OCI-LY3 (cell line): ENCODE data around the gene TAF1C.

Experiments used
- H2AFZ ChIP-seq: fragments of 200-600, 300-600 bp; shearing (Covaris generic); 2 replicates; pipeline ENCODE4 v1.6.0; 2014; ENCODE audit warnings: antibody characterized with exemption, low read depth, low read length
- H3K27ac ChIP-seq: fragments of 200-600, 300-600 bp; sonication (generic); 2 replicates; pipeline ENCODE4 v1.5.1; 2014; ENCODE audit warnings: mild to moderate bottlenecking, low read length, moderate library complexity, mixed read lengths
- H3K27me3 ChIP-seq: fragments of 200-600, 300-600 bp; sonication (generic); 2 replicates; pipeline ENCODE4 v1.6.1; 2014; ENCODE audit warnings: low read depth, low read length, mixed read lengths
- H3K36me3 ChIP-seq: fragments of 200-600, 300-600 bp; sonication (generic); replicated peaks from 2 replicates; pipeline ENCODE3; 2014; ENCODE audit warnings: low read depth, low read length, mixed read lengths
- H3K4me1 ChIP-seq: fragments of 300-600, 200-600 bp; sonication (generic); 2 replicates; pipeline ENCODE4 v1.6.1; 2014; ENCODE audit warnings: low read length, mixed read lengths
- H3K4me2 ChIP-seq: fragments of 200-600, 300-600 bp; sonication (generic); 2 replicates; pipeline ENCODE4 v1.6.1; 2014; ENCODE audit warnings: low read length, mixed read lengths
- H3K4me3 ChIP-seq: fragments of 300-600, 200-600 bp; sonication (generic); 2 replicates; pipeline ENCODE4 v1.5.1; 2014; ENCODE audit warnings: antibody characterized with exemption, mild to moderate bottlenecking, low read length, moderate library complexity
- H3K79me2 ChIP-seq: fragments of 300-600, 200-600 bp; shearing (Covaris generic); 2 replicates; pipeline ENCODE4 v1.6.1; 2014; ENCODE audit warnings: mild to moderate bottlenecking, low read length, mixed read lengths
- H3K9ac ChIP-seq: fragments of 300-600, 200-600 bp; shearing (Covaris generic); 2 replicates; pipeline ENCODE4 v1.6.0; 2014; ENCODE audit warnings: mild to moderate bottlenecking, low read length, moderate library complexity
- H3K9me3 ChIP-seq: fragments of 200-600, 300-600 bp; shearing (Covaris generic); 2 replicates; pipeline ENCODE4 v1.6.1; 2014; ENCODE audit warnings: low read length, mixed read lengths; ENCODE audit not compliant: insufficient read depth
- H4K20me1 ChIP-seq: fragments of 200-600, 300-600 bp; sonication (generic); 2 replicates; pipeline ENCODE4 v1.6.1; 2016; ENCODE audit warnings: low read length, mixed read lengths; ENCODE audit not compliant: insufficient read depth
- EZH2phosphoT487 ChIP-seq: fragments of 200-600 bp; shearing (Covaris generic); IDR thresholded peaks from 2 replicates; pipeline ENCODE4 v1.6.1; 2018; ENCODE audit warnings: antibody characterized with exemption, mixed run types, low read depth
- TF ChIP-seq, protein P1 (sequence below): fragments of 200-600, 300-600 bp; sonication (generic); IDR thresholded peaks from 2 replicates; pipeline ENCODE4 v1.5.1; 2014; ENCODE audit warnings: antibody characterized with exemption, low read length, low read depth

The TAF1C gene, protein sequence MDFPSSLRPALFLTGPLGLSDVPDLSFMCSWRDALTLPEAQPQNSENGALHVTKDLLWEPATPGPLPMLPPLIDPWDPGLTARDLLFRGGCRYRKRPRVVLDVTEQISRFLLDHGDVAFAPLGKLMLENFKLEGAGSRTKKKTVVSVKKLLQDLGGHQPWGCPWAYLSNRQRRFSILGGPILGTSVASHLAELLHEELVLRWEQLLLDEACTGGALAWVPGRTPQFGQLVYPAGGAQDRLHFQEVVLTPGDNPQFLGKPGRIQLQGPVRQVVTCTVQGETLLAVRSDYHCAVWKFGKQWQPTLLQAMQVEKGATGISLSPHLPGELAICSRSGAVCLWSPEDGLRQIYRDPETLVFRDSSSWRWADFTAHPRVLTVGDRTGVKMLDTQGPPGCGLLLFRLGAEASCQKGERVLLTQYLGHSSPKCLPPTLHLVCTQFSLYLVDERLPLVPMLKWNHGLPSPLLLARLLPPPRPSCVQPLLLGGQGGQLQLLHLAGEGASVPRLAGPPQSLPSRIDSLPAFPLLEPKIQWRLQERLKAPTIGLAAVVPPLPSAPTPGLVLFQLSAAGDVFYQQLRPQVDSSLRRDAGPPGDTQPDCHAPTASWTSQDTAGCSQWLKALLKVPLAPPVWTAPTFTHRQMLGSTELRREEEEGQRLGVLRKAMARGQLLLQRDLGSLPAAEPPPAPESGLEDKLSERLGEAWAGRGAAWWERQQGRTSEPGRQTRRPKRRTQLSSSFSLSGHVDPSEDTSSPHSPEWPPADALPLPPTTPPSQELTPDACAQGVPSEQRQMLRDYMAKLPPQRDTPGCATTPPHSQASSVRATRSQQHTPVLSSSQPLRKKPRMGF

DNA sequence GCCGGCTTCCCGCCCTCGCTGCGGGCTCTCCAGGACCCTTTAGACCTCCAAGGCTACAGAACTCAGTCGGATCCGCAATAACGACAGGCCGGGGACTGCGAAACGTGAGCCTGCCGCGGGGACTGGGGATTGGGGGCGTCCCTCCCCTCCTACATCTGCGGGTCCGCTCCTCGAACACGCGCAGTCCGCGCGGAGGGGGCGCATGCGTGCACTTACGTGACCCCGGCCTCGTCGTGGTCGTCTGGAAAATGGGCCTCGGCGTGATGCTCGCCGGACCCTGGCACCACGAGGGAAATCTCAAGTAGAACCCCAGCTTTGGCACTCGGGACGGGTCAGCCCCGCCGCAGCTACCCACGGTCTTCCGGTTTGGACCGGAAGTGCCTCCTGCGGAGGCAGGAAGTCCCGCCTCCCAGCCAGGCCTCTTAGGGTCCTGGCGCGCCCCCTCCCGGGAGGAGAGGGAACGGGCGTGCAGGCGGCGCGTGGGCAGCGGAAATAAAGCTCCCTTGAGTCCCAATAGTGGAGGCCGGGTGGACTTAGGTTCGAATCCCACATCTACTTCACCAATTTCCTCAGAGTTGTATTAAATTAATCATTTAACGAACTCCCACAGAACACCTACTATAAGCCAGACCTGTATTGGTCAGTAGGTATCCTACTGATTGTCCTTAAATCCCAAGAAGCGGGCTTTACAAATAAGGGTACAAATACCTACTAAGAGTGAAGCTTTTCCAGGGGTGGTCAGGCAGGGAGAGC, at the start of gene TAF1C:
Gene TAF1C (minus strand): TSS at position 373 of the 753 bp plus-strand sequence. CDS start 2,069 bp downstream, outside the sequence.
- peaks cover 24% of the 10 kb centered on the region for H3K79me2 ChIP-seq
- no peaks in the 10 kb centered on the region for H3K9me3 ChIP-seq
- TF ChIP-seq EZH2phosphoT487 = no peak
- TF ChIP-seq, protein P1, sequence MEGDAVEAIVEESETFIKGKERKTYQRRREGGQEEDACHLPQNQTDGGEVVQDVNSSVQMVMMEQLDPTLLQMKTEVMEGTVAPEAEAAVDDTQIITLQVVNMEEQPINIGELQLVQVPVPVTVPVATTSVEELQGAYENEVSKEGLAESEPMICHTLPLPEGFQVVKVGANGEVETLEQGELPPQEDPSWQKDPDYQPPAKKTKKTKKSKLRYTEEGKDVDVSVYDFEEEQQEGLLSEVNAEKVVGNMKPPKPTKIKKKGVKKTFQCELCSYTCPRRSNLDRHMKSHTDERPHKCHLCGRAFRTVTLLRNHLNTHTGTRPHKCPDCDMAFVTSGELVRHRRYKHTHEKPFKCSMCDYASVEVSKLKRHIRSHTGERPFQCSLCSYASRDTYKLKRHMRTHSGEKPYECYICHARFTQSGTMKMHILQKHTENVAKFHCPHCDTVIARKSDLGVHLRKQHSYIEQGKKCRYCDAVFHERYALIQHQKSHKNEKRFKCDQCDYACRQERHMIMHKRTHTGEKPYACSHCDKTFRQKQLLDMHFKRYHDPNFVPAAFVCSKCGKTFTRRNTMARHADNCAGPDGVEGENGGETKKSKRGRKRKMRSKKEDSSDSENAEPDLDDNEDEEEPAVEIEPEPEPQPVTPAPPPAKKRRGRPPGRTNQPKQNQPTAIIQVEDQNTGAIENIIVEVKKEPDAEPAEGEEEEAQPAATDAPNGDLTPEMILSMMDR = peak; percentile 89
- H3K4me3 ChIP-seq = peak within 1 kb of the TSS; percentile 97
- no peaks in the 10 kb centered on the region for H4K20me1 ChIP-seq
- peak within 1 kb of the TSS; percentile 99 for H2AFZ ChIP-seq
- peaks cover 8% of the 10 kb centered on the region for H3K4me1 ChIP-seq
- H3K4me2 ChIP-seq = peak within 1 kb of the TSS; percentile 75
- no peaks in the 10 kb centered on the region for H3K27me3 ChIP-seq
- H3K36me3 ChIP-seq = peaks cover 13% of the 10 kb centered on the region
- H3K9ac ChIP-seq = peak within 1 kb of the TSS; percentile 89
- H3K27ac ChIP-seq = peak within 1 kb of the TSS; percentile 32; the same call in 1 of the 2 replicates

DNA sequence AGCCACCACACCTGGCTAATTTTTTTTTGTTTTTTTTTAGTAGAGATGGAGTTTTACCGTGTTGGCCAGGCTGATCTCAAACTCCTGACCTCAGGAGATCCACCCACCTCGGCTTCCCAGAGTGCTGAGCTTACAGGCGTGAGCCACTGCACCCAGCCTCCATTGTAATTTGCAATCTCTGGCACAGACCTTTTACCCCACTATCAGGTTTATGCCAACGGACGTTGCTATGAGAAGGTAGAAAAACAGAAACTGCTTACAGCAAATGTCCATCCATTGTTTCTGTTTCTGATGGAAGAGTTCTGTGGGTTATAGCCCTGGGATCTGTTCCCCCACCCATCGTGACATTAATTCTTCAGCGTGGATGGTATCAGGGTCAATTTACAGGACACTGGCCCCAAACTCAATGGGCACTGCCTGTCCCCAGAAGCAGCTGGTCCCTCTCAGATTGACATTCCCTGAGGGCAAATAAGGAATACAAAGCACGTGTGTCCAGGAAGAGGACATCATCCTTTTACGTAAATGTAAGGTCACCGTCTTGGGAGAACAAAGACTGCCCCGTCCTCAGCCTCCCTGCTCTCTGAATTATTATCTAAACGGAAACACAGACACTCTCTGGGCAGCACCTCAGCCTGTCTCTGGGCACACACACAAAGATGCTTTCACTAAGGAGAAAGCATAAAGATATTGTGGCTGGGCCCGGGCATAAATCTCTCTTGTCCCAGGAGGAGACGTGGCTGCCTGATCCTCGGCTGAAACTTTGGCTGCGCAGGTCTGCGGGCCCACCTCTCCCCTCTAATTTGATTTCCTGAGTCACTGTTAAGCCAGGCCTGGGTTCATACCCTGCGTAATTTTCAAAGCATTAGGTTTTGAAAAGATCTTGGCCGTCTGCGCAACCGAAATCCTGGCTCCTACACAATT, 47.7 kb upstream of the TAF1C start:
- H3K4me3 ChIP-seq = no peak overlapping the region

DNA sequence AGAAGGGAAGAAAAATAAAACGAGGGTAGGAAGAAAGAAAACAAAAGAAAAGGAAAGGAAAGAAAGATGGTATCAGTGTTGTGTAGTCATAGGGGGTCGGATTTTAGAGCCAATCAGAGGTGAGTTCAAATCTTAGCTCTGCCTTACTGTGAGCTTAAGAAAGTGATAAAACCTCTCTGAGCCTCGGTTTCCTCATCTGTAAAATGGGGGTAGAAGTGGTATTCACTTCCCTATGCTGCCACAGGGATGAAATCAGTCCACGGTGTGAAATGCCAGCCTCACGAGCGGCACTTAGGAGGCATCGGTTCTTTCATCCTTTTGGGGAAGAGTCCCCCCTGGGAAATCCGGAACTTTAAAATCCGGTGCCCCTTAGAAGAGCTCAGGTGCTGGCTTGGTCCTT, 46.9 kb upstream of the TAF1C start:
- Histone ChIP-seq H2AFZ (no peak overlapping the region), H3K4me2 (no peak overlapping the region), H3K79me2 (no peaks in the 10 kb centered on the region), H3K4me3 (no peak overlapping the region), H3K9ac (no peak overlapping the region), H3K9me3 (no peaks in the 10 kb centered on the region), H3K27ac (no peak overlapping the region), H3K27me3 (peaks cover 10% of the 10 kb centered on the region), H3K36me3 (no peaks in the 10 kb centered on the region), H3K4me1 (no peaks in the 10 kb centered on the region), H4K20me1 (no peaks in the 10 kb centered on the region)
- no peak for TF ChIP-seq EZH2phosphoT487

More for the DNA sequence above, 47.7 kb upstream of the TAF1C start:
- H3K4me2 ChIP-seq = no peak overlapping the region
- H3K79me2 ChIP-seq = no peaks in the 10 kb centered on the region
- TF ChIP-seq EZH2phosphoT487 = no peak
- TF ChIP-seq, protein P1 = no peak
- no peaks in the 10 kb centered on the region for H3K4me1 ChIP-seq
- H3K27ac ChIP-seq = no peak overlapping the region
- H3K9me3 ChIP-seq = no peaks in the 10 kb centered on the region
- H3K36me3 ChIP-seq = no peaks in the 10 kb centered on the region
- H4K20me1 ChIP-seq = no peaks in the 10 kb centered on the region
- H3K27me3 ChIP-seq = peaks cover 16% of the 10 kb centered on the region
- no peak overlapping the region for H2AFZ ChIP-seq
- H3K9ac ChIP-seq = no peak overlapping the region

DNA sequence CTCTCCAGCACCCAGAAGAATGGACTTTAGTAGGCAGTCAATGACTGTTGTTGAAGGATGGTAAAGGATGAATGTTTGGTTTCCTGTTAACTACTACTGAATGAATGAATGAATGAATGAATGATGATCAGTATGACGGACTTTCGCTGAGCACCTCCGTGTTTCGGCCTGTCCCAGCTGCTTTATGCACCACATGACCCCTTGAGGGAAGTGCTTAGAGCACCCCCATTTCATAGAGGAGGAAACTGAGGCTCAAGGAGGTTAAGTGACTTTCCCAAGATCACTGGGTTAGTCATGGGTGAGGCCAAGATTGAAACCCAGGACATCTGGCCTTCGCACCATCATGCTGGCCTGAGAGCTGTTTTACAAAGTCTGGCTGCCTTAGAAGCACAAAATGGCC, 46.1 kb upstream of the TAF1C start:
- TF ChIP-seq, protein P1 = no peak
- no peak for TF ChIP-seq EZH2phosphoT487
- H3K79me2 ChIP-seq = no peaks in the 10 kb centered on the region
- no peaks in the 10 kb centered on the region for H3K9me3 ChIP-seq
- H3K27ac ChIP-seq = no peak overlapping the region
- no peaks in the 10 kb centered on the region for H3K36me3 ChIP-seq
- H4K20me1 ChIP-seq = no peaks in the 10 kb centered on the region
- no peak overlapping the region for H3K4me3 ChIP-seq
- H3K27me3 ChIP-seq = peaks cover 10% of the 10 kb centered on the region
- H3K9ac ChIP-seq = no peak overlapping the region
- no peak overlapping the region for H2AFZ ChIP-seq
- no peak overlapping the region for H3K4me2 ChIP-seq
- no peaks in the 10 kb centered on the region for H3K4me1 ChIP-seq
